ENCODE results near the gene PLXNB1. TPM values are rescaled to one million over a fixed set of nuclear protein-coding genes. Genes with fewer than 3 reads are reported as not detected.
A peak's percentile ranks its signal among the peaks of the same experiment; 100 is the strongest.
"Not testable (repeated sequence)": the region's sequence is repeated elsewhere in the genome, so short reads cannot be mapped to it uniquely, and the experiment has no call there.

Gene PLXNB1
- total RNA-seq, 3 donors from 2014 or later: 98.1 to 136 (median 127) TPM

DNA sequence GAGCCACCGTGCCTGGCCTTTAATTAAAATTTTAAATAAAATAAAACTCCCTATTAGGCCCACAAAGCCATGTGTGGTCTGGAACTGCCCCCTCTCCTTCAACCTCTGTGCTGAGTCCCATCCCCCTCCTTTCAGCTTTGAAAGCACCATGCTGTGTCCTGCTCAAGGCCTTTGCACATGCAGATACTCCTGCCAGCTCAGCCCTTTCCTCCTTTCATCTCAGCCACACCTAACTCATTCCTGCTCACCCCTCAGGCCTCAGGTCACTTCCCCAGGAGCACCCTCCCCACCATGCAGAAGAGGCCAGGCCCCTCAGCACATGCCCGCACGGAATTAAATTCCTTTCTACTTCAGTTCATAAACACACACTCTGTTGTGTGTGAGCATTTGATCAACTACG is 44.7 kb upstream of the PLXNB1 start:
- DNase-seq: no peak
- intact Hi-C loops (cut with DNase I, micrococcal nuclease): no loop called here
- H3K9me3 ChIP-seq: no peaks in the 10 kb centered on the region
- no peak for ATAC-seq
- no peak for TF ChIP-seq CTCF (IDR thresholded peaks at IDR 0.05)
- no peak overlapping the region for H3K4me3 ChIP-seq
- no peaks in the 10 kb centered on the region for H3K36me3 ChIP-seq (ENCODE audit: low read depth)
- H3K4me1 ChIP-seq (ENCODE audit: low read depth): peaks cover 23% of the 10 kb centered on the region

- not testable (repeated sequence) for ATAC-seq; H3K36me3 ChIP-seq (ENCODE audit: low read depth); DNase-seq
Observed at GRCh38 chr3:48474031-48474430, 44.1 kb upstream of the PLXNB1 start.

GRCh38 chr3:48473617-48473952 is 43.7 kb upstream of the PLXNB1 start:
- Histone ChIP-seq H3K4me3 (no peak overlapping the region), H3K36me3 (ENCODE audit: low read depth) (no peaks in the 10 kb centered on the region), H3K9me3 (no peaks in the 10 kb centered on the region), H3K4me1 (ENCODE audit: low read depth) (peaks cover 31% of the 10 kb centered on the region)
- intact Hi-C loops (cut with DNase I, micrococcal nuclease): no loop called here
- no peak for ATAC-seq
- no peak for TF ChIP-seq CTCF (IDR thresholded peaks at IDR 0.05)
- DNase-seq: no peak

More at GRCh38 chr3:48474031-48474430, 44.1 kb upstream of the PLXNB1 start:
- H3K4me3 ChIP-seq; H3K9me3 ChIP-seq; intact Hi-C loops (cut with DNase I, micrococcal nuclease): not testable (repeated sequence)
- H3K4me1 ChIP-seq (ENCODE audit: low read depth): peaks cover 29% of the 10 kb centered on the region

DNA sequence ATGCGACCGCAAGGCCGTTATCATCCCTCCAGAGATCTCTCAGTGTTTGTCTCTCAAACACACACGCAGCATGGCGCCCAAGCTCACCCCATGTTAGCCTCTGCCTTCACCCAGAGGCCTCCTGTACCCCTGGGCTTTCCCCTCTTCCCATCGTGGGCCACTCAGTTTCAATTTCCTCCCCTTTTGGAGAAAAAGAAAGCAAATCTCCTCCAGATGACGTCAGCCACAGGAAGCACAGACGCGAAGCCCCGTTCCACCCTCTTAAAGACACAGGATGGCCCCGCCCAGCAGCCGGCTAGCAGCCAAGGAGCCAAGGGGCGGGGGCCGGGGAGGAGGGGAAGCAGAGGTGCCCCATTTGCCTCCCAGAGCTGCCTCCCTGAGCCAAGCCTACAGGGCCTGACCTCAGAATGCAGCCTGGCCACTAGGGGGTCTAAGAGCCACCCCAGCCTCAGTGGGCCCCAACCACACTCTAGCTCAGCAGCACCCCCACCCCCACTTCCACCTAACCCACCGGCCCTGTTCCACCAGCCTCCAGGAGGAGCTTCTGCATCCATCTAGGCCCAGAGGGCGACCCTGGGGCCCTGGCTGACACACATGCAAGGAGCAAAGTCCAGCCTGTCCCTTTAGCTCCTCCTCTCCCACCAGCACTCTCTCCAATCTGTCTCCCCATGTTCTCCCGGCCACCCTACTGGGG is 43.2 kb upstream of the PLXNB1 start:
- TF ChIP-seq CTCF (IDR thresholded peaks at IDR 0.05): peak; percentile 35
- Histone ChIP-seq H3K4me3 (peak overlapping the region; percentile 23), H3K9me3 (no peaks in the 10 kb centered on the region), H3K36me3 (ENCODE audit: low read depth) (no peaks in the 10 kb centered on the region), H3K4me1 (ENCODE audit: low read depth) (peaks cover 37% of the 10 kb centered on the region)
- peak; percentile 95 to 97 (median 95) for DNase-seq
- ATAC-seq: peak; percentile 94
- intact Hi-C loops (cut with DNase I, micrococcal nuclease): no loop called here

- Histone ChIP-seq H3K4me1 (ENCODE audit: low read depth) (peaks cover 41% of the 10 kb centered on the region), H3K9me3 (no peaks in the 10 kb centered on the region), H3K4me3 (peak overlapping the region; percentile 23), H3K36me3 (ENCODE audit: low read depth) (no peaks in the 10 kb centered on the region)
- ATAC-seq (peak; percentile 46), DNase-seq (peak in 1 of 3 donors; percentile 67)
- intact Hi-C loops (cut with DNase I, micrococcal nuclease): no loop called here
- TF ChIP-seq CTCF (IDR thresholded peaks at IDR 0.05): no peak
Observed at GRCh38 chr3:48472673-48472922, 42.7 kb upstream of the PLXNB1 start.

DNA sequence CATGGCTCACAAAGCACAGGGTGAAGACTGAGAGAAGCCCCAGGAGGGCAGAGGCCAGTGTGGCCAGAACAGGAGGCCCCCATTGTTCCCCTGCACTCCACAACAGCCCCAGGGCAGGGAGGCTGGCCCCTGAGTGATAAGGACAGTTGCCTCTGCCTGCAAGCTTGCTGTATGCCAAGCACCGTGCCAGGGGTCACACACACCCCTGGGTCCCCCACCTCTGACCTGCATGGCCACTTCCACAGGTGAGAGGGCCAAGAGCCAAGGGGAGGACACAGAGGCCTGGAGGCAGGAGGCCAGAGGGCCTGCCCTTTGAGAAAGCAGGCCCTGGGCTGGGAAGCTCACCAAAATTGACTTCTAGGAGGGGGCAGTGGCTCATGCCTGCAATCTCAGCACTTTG is 40.4 kb upstream of the PLXNB1 start:
- DNase-seq (no peak), ATAC-seq (no peak)
- H3K36me3 ChIP-seq (ENCODE audit: low read depth): peaks cover 4% of the 10 kb centered on the region
- TF ChIP-seq CTCF (IDR thresholded peaks at IDR 0.05): no peak
- intact Hi-C loops (cut with DNase I, micrococcal nuclease): no loop called here
- no peak overlapping the region for H3K4me3 ChIP-seq
- peaks cover 58% of the 10 kb centered on the region for H3K4me1 ChIP-seq (ENCODE audit: low read depth)
- H3K9me3 ChIP-seq: no peaks in the 10 kb centered on the region

Measured in mucosa of descending colon (tissue), 3 donors.